HEK293 (cell line): ENCODE data around the gene SMTNL1.

Experiments used
- CTCF ChIA-PET: fragments of 350-600 bp; formaldehyde crosslinking; extraction: SDS; loops from one replicate; lab custom pipeline; 2021; ENCODE audit warnings: antibody characterized with exemption; lab: Yijun Ruan, JAX
- POLR2A ChIA-PET: fragments of 300-600 bp; formaldehyde crosslinking; extraction: SDS; loops from one replicate; lab custom pipeline; 2020; ENCODE audit warnings: antibody characterized with exemption, inconsistent platforms; lab: Yijun Ruan, JAX
- H3K27ac ChIP-seq: fragments of 200-500 bp; sonication (Bioruptor generic); 2 replicates; pipeline ENCODE4 v1.5.1; 2014; ENCODE audit warnings: low read depth, low read length, control low read depth, inconsistent platforms; ENCODE audit errors: extremely low read depth
- H3K36me3 ChIP-seq, 2 experiments: fragments of 200-500 bp in 1 of 2; sonication (Bioruptor generic) in 1 of 2; 1 replicate in 1 of 2; 2 replicates in 1 of 2; pipeline ENCODE4 v1.5.1; 2014 to 2017; ENCODE audit warnings: inconsistent platforms in 2 of 2, low read length in 2 of 2; ENCODE audit not compliant: control insufficient read depth in 2 of 2, insufficient read depth in 1 of 2
- H3K4me1 ChIP-seq: fragments of 200-500 bp; sonication (Bioruptor generic); 2 replicates; pipeline ENCODE4 v1.5.1; 2014; ENCODE audit warnings: mild to moderate bottlenecking, low read length, inconsistent platforms; ENCODE audit not compliant: control insufficient read depth, insufficient read depth
- H3K4me3 ChIP-seq: 2 replicates; pipeline ENCODE4 v1.5.1; 2011; ENCODE audit warnings: low read depth, mild to moderate bottlenecking, control low read depth, low read length, moderate library complexity
- H3K9me3 ChIP-seq: fragments of 200-500 bp; sonication (Bioruptor generic); 2 replicates; pipeline ENCODE4 v1.5.1; 2014; ENCODE audit warnings: low read depth, low read length, inconsistent platforms; ENCODE audit not compliant: control insufficient read depth, insufficient read depth
- GLI2 ChIP-seq: fragments of 450-650 bp; formaldehyde crosslinking; IDR thresholded peaks from 2 replicates; pipeline ENCODE4; 2017; ENCODE audit warnings: missing biosample characterization, missing genetic modification characterization, low read depth, borderline replicate concordance
- GLI4 ChIP-seq: fragments of 450-650 bp; formaldehyde crosslinking; IDR thresholded peaks from 2 replicates; pipeline ENCODE4 v1.5.1; 2016; ENCODE audit warnings: missing biosample characterization, missing genetic modification characterization
- KLF10 ChIP-seq: fragments of 450-650 bp; IDR thresholded peaks from 2 replicates; pipeline ENCODE4 v1.5.1; 2018; ENCODE audit warnings: missing biosample characterization, mild to moderate bottlenecking, missing genetic modification characterization
- KLF9 ChIP-seq: fragments of 450-650 bp; formaldehyde crosslinking; IDR thresholded peaks from 2 replicates; pipeline ENCODE4 v1.5.1; 2016; ENCODE audit warnings: missing biosample characterization, missing genetic modification characterization, low read depth
- OVOL3 ChIP-seq: fragments of 450-650 bp; formaldehyde crosslinking; IDR thresholded peaks from 2 replicates; pipeline ENCODE4 v1.5.1; 2016; ENCODE audit warnings: missing biosample characterization, missing genetic modification characterization
- SCRT1 ChIP-seq: fragments of 450-650 bp; formaldehyde crosslinking; IDR thresholded peaks from 2 replicates; pipeline ENCODE4 v1.5.1; 2016; ENCODE audit warnings: missing biosample characterization, missing genetic modification characterization, borderline replicate concordance
- SCRT2 ChIP-seq: fragments of 450-650 bp; formaldehyde crosslinking; IDR thresholded peaks from 2 replicates; pipeline ENCODE4 v1.5.1; 2016; ENCODE audit warnings: missing biosample characterization, missing genetic modification characterization
- SP3 ChIP-seq: fragments of 450-650 bp; formaldehyde crosslinking; IDR thresholded peaks from 2 replicates; pipeline ENCODE4 v1.5.1; 2016; ENCODE audit warnings: missing biosample characterization, missing genetic modification characterization
- ZBTB20 ChIP-seq: fragments of 450-650 bp; formaldehyde crosslinking; IDR thresholded peaks from 2 replicates; pipeline ENCODE4 v1.5.1; 2016; ENCODE audit warnings: missing biosample characterization, missing genetic modification characterization
- ZFP41 ChIP-seq: fragments of 450-650 bp; formaldehyde crosslinking; IDR thresholded peaks from 2 replicates; pipeline ENCODE4 v1.5.1; 2016; ENCODE audit warnings: missing biosample characterization, missing genetic modification characterization, borderline replicate concordance
- ZNF132 ChIP-seq: fragments of 450-650 bp; formaldehyde crosslinking; IDR thresholded peaks from 2 replicates; pipeline ENCODE4 v1.5.1; 2017; ENCODE audit warnings: missing biosample characterization, missing genetic modification characterization, borderline replicate concordance
- ZNF157 ChIP-seq: fragments of 450-650 bp; formaldehyde crosslinking; IDR thresholded peaks from 2 replicates; pipeline ENCODE4 v1.5.1; 2016; ENCODE audit warnings: missing biosample characterization, missing genetic modification characterization
- ZNF341 ChIP-seq: fragments of 450-650 bp; formaldehyde crosslinking; IDR thresholded peaks from 2 replicates; pipeline ENCODE4; 2016; ENCODE audit warnings: low read depth, missing biosample characterization, missing genetic modification characterization
- ZNF514 ChIP-seq: fragments of 450-650 bp; formaldehyde crosslinking; IDR thresholded peaks from 2 replicates; pipeline ENCODE4 v1.5.1; 2016; ENCODE audit warnings: missing biosample characterization, missing genetic modification characterization
- ZNF544 ChIP-seq: fragments of 450-650 bp; formaldehyde crosslinking; IDR thresholded peaks from 2 replicates; pipeline ENCODE4 v1.5.0; 2017; ENCODE audit warnings: missing biosample characterization, missing genetic modification characterization
- ZNF548 ChIP-seq: fragments of 450-650 bp; formaldehyde crosslinking; IDR thresholded peaks from 2 replicates; pipeline ENCODE4 v1.5.1; 2016; ENCODE audit warnings: missing biosample characterization, missing genetic modification characterization
- ZNF549 ChIP-seq: fragments of 450-650 bp; IDR thresholded peaks from 2 replicates; pipeline ENCODE4 v1.5.1; 2018; ENCODE audit warnings: missing biosample characterization, missing genetic modification characterization, mild to moderate bottlenecking, inconsistent platforms, moderate library complexity
- ZNF571 ChIP-seq: fragments of 450-650 bp; formaldehyde crosslinking; IDR thresholded peaks from 2 replicates; pipeline ENCODE4 v1.5.0; 2017; ENCODE audit warnings: missing biosample characterization, missing genetic modification characterization
- ZNF623 ChIP-seq: fragments of 450-650 bp; formaldehyde crosslinking; IDR thresholded peaks from 2 replicates; pipeline ENCODE4 v1.5.1; 2016; ENCODE audit warnings: missing biosample characterization, missing genetic modification characterization
- ZNF639 ChIP-seq: fragments of 450-650 bp; formaldehyde crosslinking; IDR thresholded peaks from 2 replicates; pipeline ENCODE4 v1.5.1; 2016; ENCODE audit warnings: missing biosample characterization, missing genetic modification characterization
- ZNF658 ChIP-seq: fragments of 450-650 bp; formaldehyde crosslinking; IDR thresholded peaks from 2 replicates; pipeline ENCODE4; 2016; ENCODE audit warnings: missing biosample characterization, missing genetic modification characterization
- ZNF664 ChIP-seq: fragments of 450-650 bp; formaldehyde crosslinking; IDR thresholded peaks from 2 replicates; pipeline ENCODE4 v1.5.1; 2016; ENCODE audit warnings: missing biosample characterization, missing genetic modification characterization
- ZNF707 ChIP-seq: fragments of 450-650 bp; formaldehyde crosslinking; IDR thresholded peaks from 2 replicates; pipeline ENCODE4 v1.5.1; 2016; ENCODE audit warnings: missing biosample characterization, missing genetic modification characterization
- ZNF792 ChIP-seq: fragments of 450-650 bp; formaldehyde crosslinking; IDR thresholded peaks from 2 replicates; pipeline ENCODE4 v1.5.1; 2016; ENCODE audit warnings: missing biosample characterization, missing genetic modification characterization
- TF ChIP-seq, protein P1 (sequence below): fragments of 450-650 bp; formaldehyde crosslinking; IDR thresholded peaks from 2 replicates; pipeline ENCODE4 v1.5.1; 2016; ENCODE audit warnings: missing biosample characterization, missing genetic modification characterization
- TF ChIP-seq, protein P2 (sequence below): fragments of 450-650 bp; formaldehyde crosslinking; IDR thresholded peaks from 2 replicates; pipeline ENCODE4 v1.5.1; 2016; ENCODE audit warnings: missing biosample characterization, missing genetic modification characterization
- TF ChIP-seq, protein P3 (sequence below): fragments of 450-650 bp; formaldehyde crosslinking; conservative IDR thresholded peaks from 2 replicates; pipeline ENCODE4 v1.5.1; 2016; ENCODE audit warnings: low read depth, missing biosample characterization, missing genetic modification characterization

The SMTNL1 gene

GRCh38 chr11:57530215-57530595 is 7.2 kb upstream of the SMTNL1 start (continued):
- TF ChIP-seq, protein P1, sequence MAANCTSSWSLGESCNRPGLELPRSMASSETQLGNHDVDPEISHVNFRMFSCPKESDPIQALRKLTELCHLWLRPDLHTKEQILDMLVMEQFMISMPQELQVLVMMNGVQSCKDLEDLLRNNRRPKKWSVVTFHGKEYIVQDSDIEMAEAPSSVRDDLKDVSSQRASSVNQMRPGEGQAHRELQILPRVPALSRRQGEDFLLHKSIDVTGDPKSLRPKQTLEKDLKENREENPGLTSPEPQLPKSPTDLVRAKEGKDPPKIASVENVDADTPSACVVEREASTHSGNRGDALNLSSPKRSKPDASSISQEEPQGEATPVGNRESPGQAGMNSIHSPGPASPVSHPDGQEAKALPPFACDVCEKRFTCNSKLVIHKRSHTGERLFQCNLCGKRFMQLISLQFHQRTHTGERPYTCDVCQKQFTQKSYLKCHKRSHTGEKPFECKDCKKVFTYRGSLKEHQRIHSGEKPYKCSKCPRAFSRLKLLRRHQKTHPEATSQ (tag by site-specific recombination), result peak; percentile 65; the same call in 1 of the 2 replicates

DNA sequence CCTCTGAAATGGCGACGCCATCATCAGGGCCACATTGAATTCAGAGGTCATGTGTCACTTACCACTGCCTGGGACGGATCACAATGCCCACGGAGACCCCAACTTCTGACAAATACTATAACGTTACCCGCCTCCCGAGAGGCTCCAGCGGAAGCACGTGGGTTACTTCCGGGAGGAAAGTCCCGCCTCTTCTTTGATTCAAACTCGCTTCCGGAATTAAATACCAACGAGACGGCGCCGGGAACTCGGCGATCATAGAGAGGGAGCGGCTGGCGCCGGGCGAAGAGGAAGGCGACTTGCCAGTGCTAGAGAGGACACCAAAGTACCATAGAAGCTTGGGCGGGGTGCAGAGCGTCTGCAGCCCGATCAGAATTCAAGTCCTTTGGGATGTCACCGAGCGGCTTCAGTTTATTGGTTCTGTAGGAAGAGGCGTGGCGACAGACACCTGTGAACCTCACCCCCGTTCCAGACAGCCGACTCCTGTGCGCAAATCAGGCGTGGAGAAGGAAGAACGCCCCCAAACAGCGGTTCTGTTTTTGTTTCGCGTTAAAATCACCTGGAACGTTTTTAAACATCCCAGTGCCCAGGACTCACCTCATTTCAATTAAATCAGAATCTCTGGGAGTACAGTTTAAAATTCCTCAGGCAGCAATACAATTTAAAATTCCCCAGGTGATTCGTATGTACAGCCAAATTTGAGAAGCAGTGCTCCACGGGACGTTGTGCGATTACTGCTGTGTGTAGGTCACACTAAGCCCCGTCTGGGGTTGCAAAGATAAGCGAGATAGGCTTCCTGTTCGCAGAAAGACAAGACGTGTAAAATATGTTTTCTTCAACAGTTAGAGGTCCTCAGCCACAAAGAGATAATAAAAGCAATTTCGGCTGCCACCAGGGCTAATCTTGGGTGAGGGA is 6.5 kb upstream of the SMTNL1 start, which contains the start of gene TIMM10:
Gene TIMM10 (minus strand): TSS at position 159 of the 912 bp plus-strand sequence. CDS start 565 bp downstream, outside the sequence.
- Histone ChIP-seq H3K36me3 (peaks cover 0 to 22% of the 10 kb centered on the region in 2 experiments; a peak in 1 of 3 replicates), H3K4me3 (peak within 1 kb of the TSS; percentile 94), H3K27ac (no peak within 1 kb of the TSS), H3K4me1 (no peaks in the 10 kb centered on the region), H3K9me3 (no peaks in the 10 kb centered on the region)
- POLR2A ChIA-PET, result interaction anchor here (0.8 to 2.1 kb wide), 4 partner anchors 70 to 114 kb away, joined by 3 to 6 read pairs (median 4); partner anchors contain the start of gene RTN4RL2
- CTCF ChIA-PET, result interaction anchor here (1.2 to 12.7 kb wide), 4 partner anchors 39 to 114 kb away, joined by 7 to 218 read pairs (median 124); partner anchors contain the start of gene RTN4RL2
- TF ChIP-seq ZNF707 (tag by site-specific recombination) (no peak), GLI2 (tag by site-specific recombination) (no peak), ZNF571 (tag by site-specific recombination) (no peak), SCRT2 (tag by site-specific recombination) (peak; percentile 93), ZNF623 (tag by site-specific recombination) (no peak), ZNF341 (tag by site-specific recombination) (no peak), SCRT1 (tag by site-specific recombination) (0 out of 2 replicates have a peak, but pooled peaks have one; percentile 30), KLF9 (tag by site-specific recombination) (peak; percentile 60), ZFP41 (tag by site-specific recombination) (no peak), ZNF514 (no peak), OVOL3 (tag by site-specific recombination) (no peak), ZNF792 (tag by site-specific recombination) (no peak), ZNF639 (peak; percentile 59; the same call in 1 of the 2 replicates), ZNF664 (no peak), ZNF132 (no peak), ZNF544 (tag by site-specific recombination) (no peak), ZBTB20 (tag by site-specific recombination) (no peak), SP3 (tag by site-specific recombination) (peak; percentile 75), ZNF549 (tag by site-specific recombination) (no peak), KLF10 (peak; percentile 86), ZNF658 (tag by site-specific recombination) (no peak), ZNF548 (no peak), ZNF157 (tag by site-specific recombination) (no peak), GLI4 (no peak)
- TF ChIP-seq, protein P2, sequence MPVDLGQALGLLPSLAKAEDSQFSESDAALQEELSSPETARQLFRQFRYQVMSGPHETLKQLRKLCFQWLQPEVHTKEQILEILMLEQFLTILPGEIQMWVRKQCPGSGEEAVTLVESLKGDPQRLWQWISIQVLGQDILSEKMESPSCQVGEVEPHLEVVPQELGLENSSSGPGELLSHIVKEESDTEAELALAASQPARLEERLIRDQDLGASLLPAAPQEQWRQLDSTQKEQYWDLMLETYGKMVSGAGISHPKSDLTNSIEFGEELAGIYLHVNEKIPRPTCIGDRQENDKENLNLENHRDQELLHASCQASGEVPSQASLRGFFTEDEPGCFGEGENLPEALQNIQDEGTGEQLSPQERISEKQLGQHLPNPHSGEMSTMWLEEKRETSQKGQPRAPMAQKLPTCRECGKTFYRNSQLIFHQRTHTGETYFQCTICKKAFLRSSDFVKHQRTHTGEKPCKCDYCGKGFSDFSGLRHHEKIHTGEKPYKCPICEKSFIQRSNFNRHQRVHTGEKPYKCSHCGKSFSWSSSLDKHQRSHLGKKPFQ (tag by site-specific recombination), result no peak
- TF ChIP-seq, protein P3, sequence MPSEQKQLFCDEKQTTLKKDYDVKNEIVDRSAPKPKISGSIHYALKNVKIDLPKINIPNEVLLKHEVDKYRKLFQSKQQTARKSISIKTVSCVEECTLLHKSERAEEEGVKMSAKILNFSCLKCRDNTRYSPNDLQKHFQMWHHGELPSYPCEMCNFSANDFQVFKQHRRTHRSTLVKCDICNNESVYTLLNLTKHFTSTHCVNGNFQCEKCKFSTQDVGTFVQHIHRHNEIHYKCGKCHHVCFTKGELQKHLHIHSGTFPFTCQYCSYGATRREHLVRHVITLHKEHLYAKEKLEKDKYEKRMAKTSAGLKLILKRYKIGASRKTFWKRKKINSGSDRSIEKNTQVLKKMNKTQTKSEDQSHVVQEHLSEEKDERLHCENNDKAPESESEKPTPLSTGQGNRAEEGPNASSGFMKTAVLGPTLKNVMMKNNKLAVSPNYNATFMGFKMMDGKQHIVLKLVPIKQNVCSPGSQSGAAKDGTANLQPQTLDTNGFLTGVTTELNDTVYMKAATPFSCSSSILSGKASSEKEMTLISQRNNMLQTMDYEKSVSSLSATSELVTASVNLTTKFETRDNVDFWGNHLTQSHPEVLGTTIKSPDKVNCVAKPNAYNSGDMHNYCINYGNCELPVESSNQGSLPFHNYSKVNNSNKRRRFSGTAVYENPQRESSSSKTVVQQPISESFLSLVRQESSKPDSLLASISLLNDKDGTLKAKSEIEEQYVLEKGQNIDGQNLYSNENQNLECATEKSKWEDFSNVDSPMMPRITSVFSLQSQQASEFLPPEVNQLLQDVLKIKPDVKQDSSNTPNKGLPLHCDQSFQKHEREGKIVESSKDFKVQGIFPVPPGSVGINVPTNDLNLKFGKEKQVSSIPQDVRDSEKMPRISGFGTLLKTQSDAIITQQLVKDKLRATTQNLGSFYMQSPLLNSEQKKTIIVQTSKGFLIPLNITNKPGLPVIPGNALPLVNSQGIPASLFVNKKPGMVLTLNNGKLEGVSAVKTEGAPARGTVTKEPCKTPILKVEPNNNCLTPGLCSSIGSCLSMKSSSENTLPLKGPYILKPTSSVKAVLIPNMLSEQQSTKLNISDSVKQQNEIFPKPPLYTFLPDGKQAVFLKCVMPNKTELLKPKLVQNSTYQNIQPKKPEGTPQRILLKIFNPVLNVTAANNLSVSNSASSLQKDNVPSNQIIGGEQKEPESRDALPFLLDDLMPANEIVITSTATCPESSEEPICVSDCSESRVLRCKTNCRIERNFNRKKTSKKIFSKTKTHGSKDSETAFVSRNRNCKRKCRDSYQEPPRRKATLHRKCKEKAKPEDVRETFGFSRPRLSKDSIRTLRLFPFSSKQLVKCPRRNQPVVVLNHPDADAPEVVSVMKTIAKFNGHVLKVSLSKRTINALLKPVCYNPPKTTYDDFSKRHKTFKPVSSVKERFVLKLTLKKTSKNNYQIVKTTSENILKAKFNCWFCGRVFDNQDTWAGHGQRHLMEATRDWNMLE (tag by site-specific recombination), result no peak; the same call in none of the 2 replicates
